Adrenal gland (tissue), 12 donors: Measurements from ENCODE around the gene SPCS3. TPM values are rescaled to one million over a fixed set of nuclear protein-coding genes. Genes with fewer than 3 reads are reported as not detected.

Experiments used
- DNase-seq, 7 donors: peaks; one replicate each; pipeline ENCODE4 v3.0.0-alpha.2; 2019 to 2020
- H3K27ac ChIP-seq, 5 donors: fragments of 200-600 bp; sonication (generic) in 4 of 5; 1 replicate in 3 of 5; 2 replicates in 2 of 5; pipeline versions ENCODE4 v1.5.1 to v1.8.0; 2016 to 2020; ENCODE audit warnings: mild to moderate bottlenecking in 1 of 5
- H3K27me3 ChIP-seq: fragments of 200-600 bp; 2 replicates; pipeline ENCODE4 v1.8.0; 2021
- H3K36me3 ChIP-seq, 2 donors: fragments of 200-600 bp; replicated peaks in 1 of 2; 1 replicate in 1 of 2; 2 replicates in 1 of 2; pipeline versions ENCODE4 v1.5.1 to v1.8.0; 2018 to 2022
- H3K4me1 ChIP-seq, 2 donors: fragments of 200-600 bp; replicated peaks in 1 of 2; 1 replicate in 1 of 2; 2 replicates in 1 of 2; pipeline versions ENCODE4 v1.5.1 to v1.8.0; 2018 to 2021
- H3K4me3 ChIP-seq, 4 donors: fragments of 200-600 bp; sonication (generic) in 3 of 4; one replicate each; pipeline ENCODE4 v1.5.1; 2016 to 2018
- H3K9me3 ChIP-seq, 3 donors: fragments of 200-600 bp; sonication (generic) in 1 of 3; replicated peaks in 1 of 3; 1 replicate in 2 of 3; 2 replicates in 1 of 3; pipeline versions ENCODE4 v1.5.1 to v1.8.0; 2016 to 2021
- POLR2A ChIP-seq, 2 donors: fragments of 450-650 bp; IDR thresholded peaks; one replicate each; pipeline ENCODE4 v1.6.1; 2017; ENCODE audit warnings: antibody characterized with exemption in 2 of 2, mild to moderate bottlenecking in 2 of 2, moderate library complexity in 1 of 2
- WGBS, 4 donors: extraction: QIAGEN DNeasy Blood & Tissue Kit in 2 of 4; methylation state at CpG; one replicate each; pipeline versions ENCODE4 v1.1.5 to v1.1.7; 2013 to 2017; 5-methylcytosine and 5-hydroxymethylcytosine counted together
- intact Hi-C, 2 donors: fragments of 100-400 bp; cut with DNase I; formaldehyde crosslinking; loops; one replicate each; pipeline versions ENCODE4 v1.14.1 to v1.15.0; 2022 to 2023
- polyA plus RNA-seq, 3 donors: library from polyadenylated mRNA; stranded (reverse); fragments of 200-250 nt in 2 of 3; fragments of 350-450 nt in 1 of 3; fragmentation: Illumina TruSeq in 1 of 3; extraction: RNeasy Lipid Tissue Mini Kit (QIAGEN cat#74804) in 1 of 3; gene quantifications; one replicate each; pipeline ENCODE4 v1.2.3, GENCODE V29; 2013 to 2014
- total RNA-seq, 9 donors: library from RNA; depleted of rRNA in 4 of 9; stranded (reverse); fragments of >200 nt in 4 of 9; fragments of 120-200 nt in 1 of 9; fragmentation: NEBNext Ultra II Directional in 1 of 9; extraction: Animal tissue kit (Norgen Biotek cat#: 25700) in 1 of 9; gene quantifications; one replicate each; pipeline versions ENCODE4 v1.1.0 to v1.2.4, GENCODE V29; 2013 to 2023
- TF ChIP-seq, protein P1 (sequence below), 6 experiments: fragments of 450-650 bp in 4 of 6; fragments of 200-600 bp in 2 of 6; sonication (generic) in 1 of 6; IDR thresholded peaks; 1 replicate in 5 of 6; 2 replicates in 1 of 6; pipeline versions ENCODE4 v1.5.1 to v1.8.0; 2016 to 2021; ENCODE audit warnings: antibody characterized with exemption in 6 of 6, mild to moderate bottlenecking in 2 of 6, moderate library complexity in 1 of 6
- donor health status: healthy with polysubstance abuse.
- donor health status: Bipolar disorder and iron deficiency.
- donor health status: DM: yes; HTN: yes; CAD: no.
- donor health status: DM: no; HTN: no; CAD: no.
- donor health status: DM: no; HTN: no; CAD: no.
- donor health status: DM: yes; HTN: yes; CAD: no.

Gene SPCS3
- total and polyA plus RNA-seq, 12 donors: 8.4 to 144 (median 49.1) TPM

DNA sequence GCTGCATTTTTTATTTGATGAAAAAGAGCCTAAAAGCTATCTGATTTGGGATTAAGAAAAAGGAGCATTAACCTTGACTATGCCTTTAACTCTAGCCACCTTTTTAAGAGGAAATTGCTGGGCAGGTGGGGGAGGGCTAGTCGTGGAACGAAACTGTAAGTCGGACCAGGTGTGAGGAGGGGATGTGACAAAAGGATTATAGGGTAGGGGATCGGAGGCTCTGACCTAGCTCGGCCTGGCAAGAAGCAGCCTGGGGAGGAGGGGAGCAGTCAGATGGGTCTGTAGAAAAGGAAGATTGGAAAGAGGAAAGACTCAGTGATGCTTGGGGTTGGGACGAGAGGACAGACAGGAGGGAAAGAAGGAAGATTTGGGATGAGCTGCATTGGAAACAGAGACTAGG is 21.1 kb upstream of the SPCS3 start:
- H3K4me3 ChIP-seq: no peak overlapping the region
- TF ChIP-seq, protein P1, sequence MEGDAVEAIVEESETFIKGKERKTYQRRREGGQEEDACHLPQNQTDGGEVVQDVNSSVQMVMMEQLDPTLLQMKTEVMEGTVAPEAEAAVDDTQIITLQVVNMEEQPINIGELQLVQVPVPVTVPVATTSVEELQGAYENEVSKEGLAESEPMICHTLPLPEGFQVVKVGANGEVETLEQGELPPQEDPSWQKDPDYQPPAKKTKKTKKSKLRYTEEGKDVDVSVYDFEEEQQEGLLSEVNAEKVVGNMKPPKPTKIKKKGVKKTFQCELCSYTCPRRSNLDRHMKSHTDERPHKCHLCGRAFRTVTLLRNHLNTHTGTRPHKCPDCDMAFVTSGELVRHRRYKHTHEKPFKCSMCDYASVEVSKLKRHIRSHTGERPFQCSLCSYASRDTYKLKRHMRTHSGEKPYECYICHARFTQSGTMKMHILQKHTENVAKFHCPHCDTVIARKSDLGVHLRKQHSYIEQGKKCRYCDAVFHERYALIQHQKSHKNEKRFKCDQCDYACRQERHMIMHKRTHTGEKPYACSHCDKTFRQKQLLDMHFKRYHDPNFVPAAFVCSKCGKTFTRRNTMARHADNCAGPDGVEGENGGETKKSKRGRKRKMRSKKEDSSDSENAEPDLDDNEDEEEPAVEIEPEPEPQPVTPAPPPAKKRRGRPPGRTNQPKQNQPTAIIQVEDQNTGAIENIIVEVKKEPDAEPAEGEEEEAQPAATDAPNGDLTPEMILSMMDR (IDR thresholded peaks at IDR 0.05): no peak
- no peak for TF ChIP-seq POLR2A (IDR thresholded peaks at IDR 0.05)
- WGBS, 4 donors: 69 to 82% (median 76%) methylated on average over 6 of the region's 6 CpGs
- H3K27me3 ChIP-seq: peaks cover 5% of the 10 kb centered on the region
- intact Hi-C loops: no loop called here
- H3K27ac ChIP-seq: no peak overlapping the region
- no peaks in the 10 kb centered on the region for H3K36me3 ChIP-seq
- H3K4me1 ChIP-seq: no peaks in the 10 kb centered on the region
- H3K9me3 ChIP-seq: no peaks in the 10 kb centered on the region
- DNase-seq: no peak

DNA sequence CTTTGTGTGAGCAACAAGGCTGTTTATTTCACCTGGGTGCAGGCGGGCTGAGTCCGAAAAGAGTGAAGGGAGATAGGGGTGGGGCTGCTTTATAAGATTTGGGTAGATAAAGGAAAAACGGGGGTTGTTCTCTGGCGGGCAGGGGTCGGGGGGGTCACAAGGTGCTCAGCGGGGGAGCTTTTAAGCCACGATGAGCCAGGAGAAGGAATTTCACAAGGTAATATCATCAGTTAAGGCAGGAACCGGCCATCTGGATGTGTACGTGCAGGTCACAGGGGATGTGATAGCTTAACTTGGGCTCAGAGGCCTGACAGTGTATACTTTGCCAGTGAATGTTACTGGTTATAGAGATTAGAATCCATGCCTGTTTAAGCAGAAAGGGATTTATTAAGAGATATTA is 19.7 kb upstream of the SPCS3 start:
- intact Hi-C loops: no loop called here
- TF ChIP-seq POLR2A (IDR thresholded peaks at IDR 0.05): no peak
- TF ChIP-seq, protein P1 (IDR thresholded peaks at IDR 0.05): no peak
- no peak for DNase-seq
- Histone ChIP-seq H3K4me3 (no peak overlapping the region), H3K4me1 (no peaks in the 10 kb centered on the region), H3K36me3 (no peaks in the 10 kb centered on the region), H3K9me3 (no peaks in the 10 kb centered on the region), H3K27me3 (peaks cover 5% of the 10 kb centered on the region), H3K27ac (no peak overlapping the region)
- WGBS, 4 donors: 77 to 84% (median 80%) methylated on average over 4 to 9 of the region's 9 CpGs

DNA sequence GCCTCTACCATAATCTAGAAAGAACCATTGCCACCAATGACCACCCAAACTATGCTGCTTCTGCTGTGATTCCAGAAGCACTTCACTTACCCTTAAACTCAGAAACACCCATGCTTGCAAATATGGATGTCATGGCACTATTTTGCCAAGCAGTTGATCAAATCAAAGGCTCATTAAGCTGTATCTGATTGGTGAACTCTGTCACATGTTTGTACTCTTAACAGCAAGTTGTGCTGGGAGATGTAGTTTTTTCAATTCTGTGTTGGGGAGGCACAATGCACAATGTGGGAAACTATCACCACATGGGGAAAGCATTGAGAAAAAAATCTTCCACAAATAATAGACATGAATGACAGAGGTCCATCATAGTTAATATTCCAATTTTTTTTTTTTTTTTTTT is 19.2 kb upstream of the SPCS3 start:
- H3K27me3 ChIP-seq: peaks cover 5% of the 10 kb centered on the region
- DNase-seq: no peak

DNA sequence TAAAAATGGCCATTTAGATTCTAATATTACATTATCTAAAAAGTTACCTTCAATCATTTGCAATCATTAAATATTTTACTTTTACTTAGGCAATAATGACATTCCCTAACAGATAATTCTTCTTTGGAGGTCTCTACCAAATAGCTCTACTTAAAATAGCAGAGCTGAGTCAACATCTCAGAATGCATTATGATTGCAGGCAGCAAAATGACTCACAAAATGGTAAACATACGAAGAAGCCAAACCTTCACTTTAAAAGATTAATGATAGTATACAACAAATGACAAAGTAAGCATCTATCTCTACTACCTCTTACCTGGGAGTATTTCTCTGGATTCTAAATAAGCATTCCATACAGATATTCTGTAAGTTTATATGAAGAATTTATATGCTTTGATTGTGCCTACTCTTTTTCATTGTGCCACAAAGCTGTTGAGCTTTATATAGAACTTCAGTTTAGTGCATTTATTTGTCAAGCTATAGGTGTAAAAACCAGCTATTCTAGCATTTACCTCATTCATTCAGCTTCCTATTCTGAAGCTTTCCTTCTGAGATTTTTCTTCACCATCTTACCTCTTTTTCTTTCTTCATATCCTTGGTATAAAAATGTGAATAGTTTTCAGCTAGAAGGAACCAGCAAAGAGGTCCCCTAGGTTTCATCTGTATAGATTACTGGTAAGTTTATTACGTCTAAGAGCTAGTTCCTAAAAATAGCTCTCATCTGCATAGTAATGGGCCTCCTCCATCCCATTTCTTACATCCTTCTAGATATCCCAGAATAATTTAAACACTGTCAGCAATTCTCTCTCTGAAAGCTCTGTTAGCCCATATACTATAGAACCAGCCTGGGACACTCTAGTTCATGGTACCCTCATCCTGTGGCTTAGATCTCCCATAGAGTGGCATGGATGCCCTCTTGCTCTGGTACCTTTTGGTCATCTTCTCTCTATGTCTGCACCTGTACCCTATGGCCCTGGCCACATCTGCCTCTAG is 17.2 kb upstream of the SPCS3 start:
- H3K27ac ChIP-seq: no peak overlapping the region
- no peak for DNase-seq
- no peaks in the 10 kb centered on the region for H3K4me1 ChIP-seq
- WGBS, 4 donors: 41 to 48% (median 43%) methylated on average over 2 of the region's 2 CpGs
- H3K27me3 ChIP-seq: peaks cover 5% of the 10 kb centered on the region
- H3K36me3 ChIP-seq: no peaks in the 10 kb centered on the region
- no peaks in the 10 kb centered on the region for H3K9me3 ChIP-seq
- H3K4me3 ChIP-seq: no peak overlapping the region
- intact Hi-C loops: no loop called here
- no peak for TF ChIP-seq POLR2A (IDR thresholded peaks at IDR 0.05)
- TF ChIP-seq, protein P1 (IDR thresholded peaks at IDR 0.05): no peak

More for the DNA sequence above, 19.2 kb upstream of the SPCS3 start:
- Histone ChIP-seq H3K27ac (no peak overlapping the region), H3K36me3 (no peaks in the 10 kb centered on the region), H3K4me3 (no peak overlapping the region), H3K4me1 (no peaks in the 10 kb centered on the region), H3K9me3 (no peaks in the 10 kb centered on the region)
- intact Hi-C loops: no loop called here
- TF ChIP-seq, protein P1 (IDR thresholded peaks at IDR 0.05): no peak
- TF ChIP-seq POLR2A (IDR thresholded peaks at IDR 0.05): no peak
